GM12878 (cell line): ENCODE data around the gene DCTN4. TPM values are rescaled to one million over a fixed set of nuclear protein-coding genes. Genes with fewer than 3 reads are reported as not detected.
"Not testable (repeated sequence)": the region's sequence is repeated elsewhere in the genome, so short reads cannot be mapped to it uniquely, and the experiment has no call there.

Source experiments
- ATAC-seq: fragments of 200-7000 bp; cut with Tn5 transposase; 3 replicates; pipeline ENCODE4 v1.9.1; 2020; ENCODE audit warnings: mild to moderate bottlenecking, moderate library complexity
- BruUV-seq: library from RNA; stranded (reverse); fragments of 400-500 nt; replicated peaks from 2 replicates; lab custom pipeline; 2021; lab: Mats Ljungman, UMichigan
- CTCF ChIA-PET: fragments of 300-600 bp; sonication (Branson Sonifier 250); formaldehyde crosslinking; extraction: SDS; loops from one replicate; lab custom pipeline; 2021; ENCODE audit warnings: inconsistent platforms; lab: Yijun Ruan, JAX
- POLR2A ChIA-PET: fragments of 350-600 bp; formaldehyde crosslinking; extraction: SDS; loops from one replicate; lab custom pipeline; 2021; ENCODE audit warnings: inconsistent platforms; lab: Charles Lee
- RAD21 ChIA-PET: fragments of 300-600 bp; sonication (Branson Sonifier 250); formaldehyde crosslinking; loops from one replicate; lab custom pipeline; 2023; ENCODE audit warnings: antibody characterized with exemption; ENCODE audit not compliant: unreplicated experiment; lab: Charles Lee
- SMC1A ChIA-PET: fragments of 300-600 bp; sonication (Branson Sonifier 250); formaldehyde crosslinking; loops from one replicate; lab custom pipeline; 2023; ENCODE audit not compliant: unreplicated experiment, uncharacterized antibody; lab: Charles Lee
- DNase-seq: peaks from one replicate; pipeline ENCODE4 v3.0.0-alpha.2; 2011; ENCODE audit warnings: low read depth, low spot score
- FAIRE-seq: peaks from 3 replicates; lab custom pipeline; 2011; peaks lifted over from hg19 to GRCh38; lab: Jason Lieb, UNC
- H2AFZ ChIP-seq: 2 replicates; pipeline ENCODE4 v1.6.0; 2011; ENCODE audit warnings: low read depth, low read length, control low read depth; ENCODE audit not compliant: control insufficient read depth
- H3K27ac ChIP-seq: 2 replicates; pipeline ENCODE4 v1.5.1; 2011; ENCODE audit warnings: control low read depth; ENCODE audit not compliant: control insufficient read depth, insufficient read depth
- H3K27me3 ChIP-seq, 2 experiments: replicated peaks in 1 of 2; 2 replicates each; pipeline versions ENCODE4 v1.6.0 to v1.6.1; 2011; ENCODE audit warnings: low read length in 1 of 2; ENCODE audit not compliant: control insufficient read depth in 2 of 2, insufficient read depth in 2 of 2
- H3K36me3 ChIP-seq, 2 experiments: 2 replicates each; pipeline ENCODE4 v1.5.1; 2011; ENCODE audit warnings: low read length in 1 of 2; ENCODE audit not compliant: control insufficient read depth in 2 of 2, insufficient read depth in 2 of 2
- H3K4me1 ChIP-seq: 2 replicates; pipeline ENCODE4 v1.6.1; 2011; ENCODE audit warnings: mild to moderate bottlenecking, low read length, moderate library complexity, mixed read lengths; ENCODE audit not compliant: control insufficient read depth, insufficient read depth
- H3K4me2 ChIP-seq: 2 replicates; pipeline ENCODE4 v1.6.0; 2011; ENCODE audit warnings: control low read depth; ENCODE audit not compliant: control insufficient read depth, insufficient read depth
- H3K4me3 ChIP-seq: fragments of 200-600 bp; sonication (generic); 2 replicates; pipeline ENCODE4 v1.5.1; 2016
- H3K79me2 ChIP-seq: 2 replicates; pipeline ENCODE4 v1.6.0; 2011; ENCODE audit warnings: low read length; ENCODE audit not compliant: control insufficient read depth, insufficient read depth
- H3K9ac ChIP-seq: 2 replicates; pipeline ENCODE4 v1.8.0; 2011; ENCODE audit warnings: low read length, control low read depth, mixed read lengths; ENCODE audit not compliant: control insufficient read depth, insufficient read depth
- H3K9me3 ChIP-seq: replicated peaks from 3 replicates; pipeline ENCODE4 v1.5.1; 2011; ENCODE audit warnings: mild to moderate bottlenecking, low read length; ENCODE audit not compliant: control insufficient read depth, insufficient read depth
- H4K20me1 ChIP-seq: 2 replicates; pipeline ENCODE4 v1.6.0; 2011; ENCODE audit not compliant: control insufficient read depth, insufficient read depth
- ATF2 ChIP-seq: IDR thresholded peaks from 2 replicates; pipeline ENCODE4 v1.6.1; 2012; ENCODE audit warnings: low read length, inconsistent platforms
- ATF7 ChIP-seq: fragments of 450-650 bp; IDR thresholded peaks from 2 replicates; pipeline ENCODE4 v1.6.1; 2016; ENCODE audit warnings: low read depth, mild to moderate bottlenecking
- BHLHE40 ChIP-seq, 2 experiments: fragments of 450-650 bp in 1 of 2; IDR thresholded peaks; 2 replicates each; pipeline ENCODE4 v1.6.1; 2011 to 2017; ENCODE audit warnings: low read depth in 2 of 2, borderline replicate concordance in 1 of 2, improper control_type of control experiment in 1 of 2, low read length in 1 of 2, mild to moderate bottlenecking in 1 of 2
- CUX1 ChIP-seq: IDR thresholded peaks from 2 replicates; pipeline ENCODE4 v1.6.1; 2012; ENCODE audit warnings: improper control_type of control experiment, low read depth, low read length; ENCODE audit not compliant: insufficient replicate concordance
- EZH2 ChIP-seq: IDR thresholded peaks from 2 replicates; pipeline ENCODE4 v1.6.1; 2012; ENCODE audit warnings: low read depth, mild to moderate bottlenecking, control low read depth, inconsistent platforms, low read length, borderline replicate concordance; ENCODE audit not compliant: control insufficient read depth
- IKZF2 ChIP-seq, 2 experiments: fragments of 450-650 bp; IDR thresholded peaks; 2 replicates each; pipeline ENCODE4 v1.6.1; 2017; ENCODE audit warnings: mild to moderate bottlenecking in 2 of 2, moderate library complexity in 2 of 2
- MAX ChIP-seq: IDR thresholded peaks from 2 replicates; pipeline ENCODE4 v1.6.1; 2012; ENCODE audit warnings: low read depth, low read length, improper control_type of control experiment
- MEF2A ChIP-seq: IDR thresholded peaks from 2 replicates; pipeline ENCODE4 v1.6.1; 2011; ENCODE audit warnings: low read depth, mild to moderate bottlenecking, low read length, moderate library complexity; ENCODE audit not compliant: insufficient read depth
- MEF2B ChIP-seq: fragments of 450-650 bp; IDR thresholded peaks from 2 replicates; pipeline ENCODE4 v1.6.1; 2018; ENCODE audit warnings: mild to moderate bottlenecking, moderate library complexity; ENCODE audit not compliant: partially characterized antibody, poor library complexity, severe bottlenecking
- MTA2 ChIP-seq: fragments of 450-650 bp; IDR thresholded peaks from 2 replicates; pipeline ENCODE4 v1.6.1; 2016; ENCODE audit warnings: low read depth, mild to moderate bottlenecking, moderate library complexity
- NFIC ChIP-seq: IDR thresholded peaks from 2 replicates; pipeline ENCODE4 v1.6.1; 2012; ENCODE audit warnings: low read depth, mild to moderate bottlenecking, inconsistent platforms, low read length, moderate library complexity
- RAD51 ChIP-seq: fragments of 450-650 bp; IDR thresholded peaks from 2 replicates; pipeline ENCODE4 v1.6.1; 2016; ENCODE audit warnings: moderate library complexity, mild to moderate bottlenecking, inconsistent platforms
- SMC3 ChIP-seq: IDR thresholded peaks from 2 replicates; pipeline ENCODE4 v1.6.1; 2011; ENCODE audit warnings: low read length, improper control_type of control experiment, borderline replicate concordance
- SPI1 ChIP-seq: IDR thresholded peaks from 2 replicates; pipeline ENCODE4 v1.6.1; 2011; ENCODE audit warnings: low read depth, mild to moderate bottlenecking, low read length, moderate library complexity, borderline replicate concordance; ENCODE audit not compliant: insufficient read depth
- WGBS: methylation state at CpG from one replicate; pipeline ENCODE4 v1.1.6; 2016; ENCODE audit warnings: low lambda C conversion rate; ENCODE audit not compliant: insufficient replicate concordance, insufficient coverage; ENCODE audit errors: missing lambda C conversion rate; 5-methylcytosine and 5-hydroxymethylcytosine counted together
- in situ Hi-C: fragments of 300-500 bp; cut with MboI; formaldehyde crosslinking; loops from 9 replicates; pipeline ENCODE4 v1.14.3; 2018; ENCODE audit warnings: mixed read lengths
- intact Hi-C: fragments of 100-400 bp; cut with micrococcal nuclease; formaldehyde crosslinking; loops from one replicate; pipeline ENCODE4 v1.14.2; 2022; ENCODE audit not compliant: unreplicated experiment
- polyA plus RNA-seq, 11 experiments: library from polyadenylated mRNA; depleted of rRNA in 4 of 11; unstranded in 6 of 11; stranded (reverse) in 5 of 11; fragments of >200 nt; fragmentation: Nextera tagmentation in 4 of 11; fragmentation: Illumina TruSeq in 1 of 11; extraction: Ambion mirVana in 4 of 11; extraction: Trizol in 1 of 11; gene quantifications; 1 replicate in 1 of 11; 2 replicates in 10 of 11; pipeline versions ENCODE4 v1.2.1 to v1.2.3, GENCODE V29; 2011 to 2016; ENCODE audit warnings: inconsistent platforms in 2 of 11, missing spikeins in 2 of 11, low read depth in 1 of 11
- total RNA-seq, 4 experiments: library from RNA; depleted of rRNA in 3 of 4; stranded (reverse); fragments of >200 nt in 3 of 4; fragmentation: Illumina TruSeq in 1 of 4; extraction: Trizol in 1 of 4; gene quantifications; 2 replicates each; pipeline versions ENCODE4 v1.2.1 to v1.2.3, GENCODE V29; 2013 to 2021

The DCTN4 gene
- total and polyA plus RNA-seq, 10 of the 15 experiments (the other 5 are each of a cell fraction or from before 2014, with no cell fraction given), result 7.6 to 27.8 (median 18.0) TPM

GRCh38 chr5:150794927-150795326 is 36.1 kb upstream of the DCTN4 start (continued):
- TF ChIP-seq SMC3, result no peak
- TF ChIP-seq CUX1, result no peak
- TF ChIP-seq MAX, result no peak
- no peak for TF ChIP-seq EZH2

- H3K27ac ChIP-seq, BruUV-seq, intact Hi-C loops, DNase-seq, H3K9ac ChIP-seq, POLR2A ChIA-PET, H3K4me2 ChIP-seq, FAIRE-seq, H3K36me3 ChIP-seq, H4K20me1 ChIP-seq, H3K27me3 ChIP-seq, ATAC-seq, H2AFZ ChIP-seq, H3K9me3 ChIP-seq, RAD21 ChIA-PET, H3K4me3 ChIP-seq, SMC1A ChIA-PET: not testable (repeated sequence)
- peak; percentile 73 for TF ChIP-seq MTA2
- peak; percentile 79 for TF ChIP-seq MEF2A
- TF ChIP-seq RAD51, result 0 out of 2 replicates have a peak, but pooled peaks have one; percentile 42
- TF ChIP-seq ATF2, result 0 out of 2 replicates have a peak, but pooled peaks have one; percentile 18
- TF ChIP-seq NFIC, result peak; percentile 28; the same call in 1 of the 2 replicates
- peak; percentile 52; the same call in 1 of the 2 replicates for TF ChIP-seq ATF7
- TF ChIP-seq MEF2B, result peak; percentile 89
- peak; percentile 58; the same call in 1 of the 2 replicates for TF ChIP-seq SPI1
- TF ChIP-seq BHLHE40 (IDR thresholded peaks at IDR 0.05; ENCODE audit: borderline replicate concordance in 1 of 2, low read depth in 2 of 2, low read length in 1 of 2), result peak in 1 of 2 experiments; percentile 17; a peak in 1 of 4 replicates
- TF ChIP-seq IKZF2 (IDR thresholded peaks at IDR 0.05), result peak; percentile 50; a peak in 2 of 4 replicates
- CTCF ChIA-PET, result interaction anchor here (0.9 kb wide), 1 partner anchor 821 kb away, joined by 3 read pairs; no protein-coding TSS in a partner anchor
- in situ Hi-C loops, result loop anchor here (10.0 kb wide), 1 partner anchor 371 kb away; no protein-coding TSS in a partner anchor
- WGBS, result 3% methylated on average over 2 of the region's 2 CpGs
- Histone ChIP-seq H3K79me2 (peaks cover 24% of the 10 kb centered on the region), H3K4me1 (peaks cover 22% of the 10 kb centered on the region)
Observed at GRCh38 chr5:150793423-150793888, 34.6 kb upstream of the DCTN4 start.
